A673 (cell line): Measurements from ENCODE around the gene PIGV. TPM values are rescaled to one million over a fixed set of nuclear protein-coding genes. Genes with fewer than 3 reads are reported as not detected.

ENCODE experiments used
- BruUV-seq: library from RNA; stranded (reverse); fragments of 400-500 nt; replicated peaks from 2 replicates; lab custom pipeline; 2021; lab: Mats Ljungman, UMichigan
- CTCF ChIA-PET: fragments of 300-600 bp; sonication (Branson Sonifier 250); formaldehyde crosslinking; loops from one replicate; lab custom pipeline; 2022; ENCODE audit warnings: antibody characterized with exemption; lab: Charles Lee
- POLR2A ChIA-PET: fragments of 300-600 bp; sonication (Branson Sonifier 250); formaldehyde crosslinking; loops from one replicate; lab custom pipeline; 2022; ENCODE audit warnings: antibody characterized with exemption; ENCODE audit not compliant: low non-redundant PET; lab: Charles Lee
- DNase-seq: peaks from one replicate; pipeline ENCODE4 v3.0.0-alpha.2; 2015; ENCODE audit warnings: low spot score
- H3K27ac ChIP-seq: fragments of 200-600 bp; sonication (generic); 2 replicates; pipeline ENCODE4 v1.5.1; 2016; ENCODE audit warnings: mixed run types, low read depth, mild to moderate bottlenecking, mixed read lengths, antibody characterized with exemption, low read length; ENCODE audit not compliant: poor library complexity, severe bottlenecking
- H3K27me3 ChIP-seq: fragments of 200-600 bp; sonication (generic); replicated peaks from 2 replicates; pipeline ENCODE4 v1.6.1; 2017; ENCODE audit warnings: mixed run types, low read depth, mild to moderate bottlenecking, mixed read lengths, antibody characterized with exemption, low read length; ENCODE audit not compliant: insufficient read depth, poor library complexity
- H3K36me3 ChIP-seq: fragments of 200-600 bp; sonication (generic); 2 replicates; pipeline ENCODE4 v1.6.1; 2016; ENCODE audit warnings: mixed run types, mild to moderate bottlenecking, mixed read lengths, antibody characterized with exemption, low read length; ENCODE audit not compliant: insufficient read depth, poor library complexity, severe bottlenecking
- H3K4me1 ChIP-seq: fragments of 200-600 bp; sonication (generic); 2 replicates; pipeline ENCODE4 v1.6.1; 2017; ENCODE audit warnings: mixed run types, mild to moderate bottlenecking, mixed read lengths, antibody characterized with exemption, low read length; ENCODE audit not compliant: insufficient read depth, poor library complexity, severe bottlenecking
- H3K4me3 ChIP-seq: fragments of 200-600 bp; sonication (generic); 2 replicates; pipeline ENCODE4 v1.5.1; 2016; ENCODE audit warnings: low read depth, mixed run types, mild to moderate bottlenecking, mixed read lengths, low read length; ENCODE audit not compliant: poor library complexity, severe bottlenecking
- H3K9me3 ChIP-seq: fragments of 200-600 bp; sonication (generic); 2 replicates; pipeline ENCODE4 v1.6.1; 2016; ENCODE audit warnings: mixed run types, low read depth, mild to moderate bottlenecking, mixed read lengths, antibody characterized with exemption, low read length; ENCODE audit not compliant: poor library complexity, severe bottlenecking
- EZH2 ChIP-seq: fragments of 200-600 bp; sonication (generic); IDR thresholded peaks from 2 replicates; pipeline ENCODE4 v1.6.1; 2017; ENCODE audit warnings: borderline replicate concordance, low read depth, mild to moderate bottlenecking, mixed read lengths, antibody characterized with exemption, low read length; ENCODE audit not compliant: poor library complexity, severe bottlenecking
- intact Hi-C: fragments of 100-400 bp; cut with micrococcal nuclease; formaldehyde crosslinking; loops from one replicate; pipeline ENCODE4 v1.10.0; 2022; ENCODE audit not compliant: unreplicated experiment
- total RNA-seq: library from RNA; stranded (reverse); gene quantifications from 2 replicates; pipeline ENCODE4 v1.2.3, GENCODE V29; 2021
- TF ChIP-seq, protein P1 (sequence below): fragments of 300-800, 200-600 bp; sonication (generic); conservative IDR thresholded peaks from 2 replicates; pipeline ENCODE4 v1.5.1; 2017; ENCODE audit warnings: low read depth, mild to moderate bottlenecking, antibody characterized with exemption, low read length, moderate library complexity, mixed read lengths

Gene PIGV
- total RNA-seq, 1 experiment from 2014 or later: 4.9 TPM

DNA sequence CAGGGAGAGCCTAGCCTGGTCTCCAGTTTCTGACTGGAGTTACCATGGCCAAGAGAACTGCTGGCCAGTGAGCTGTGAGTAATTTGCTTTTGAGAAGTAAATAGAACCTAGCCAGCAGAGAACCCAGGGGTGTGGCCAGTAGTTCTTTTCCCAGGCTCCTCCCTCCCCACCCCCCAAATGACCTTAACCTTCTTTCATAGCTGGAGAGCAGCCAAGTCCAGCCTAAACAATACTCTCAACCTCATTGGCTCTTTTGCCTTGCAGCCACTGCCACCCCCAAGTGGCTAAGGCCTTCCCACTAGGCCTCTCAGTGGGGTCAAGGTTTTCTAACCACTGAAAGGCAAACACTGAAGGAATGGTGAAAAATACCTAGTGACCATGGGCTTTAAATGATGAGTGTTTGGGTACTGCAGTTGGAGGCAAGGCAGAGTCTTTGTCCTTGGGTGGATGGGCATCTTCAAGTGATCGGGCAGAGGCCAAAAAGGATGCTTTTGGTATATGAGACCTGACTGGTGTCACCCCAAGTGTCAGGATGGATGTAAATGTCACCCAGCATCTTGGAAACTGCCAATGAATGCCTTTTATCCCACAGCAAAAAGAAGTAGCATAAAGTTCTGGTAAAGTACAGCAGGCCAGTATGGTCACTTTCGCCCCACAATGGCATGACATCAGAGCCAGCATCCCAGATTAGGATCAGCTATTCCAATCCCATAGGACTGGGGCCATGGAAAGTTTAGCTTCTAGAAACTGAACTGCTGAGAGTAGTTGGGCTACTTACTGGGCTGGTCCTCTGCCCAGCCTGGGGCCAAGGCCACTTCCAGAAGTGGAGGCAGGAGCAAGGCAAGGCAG, 3.5 kb upstream of the PIGV start:
- ChIA-PET CTCF (no interaction called here), POLR2A (no interaction called here)
- Histone ChIP-seq H3K27me3 (no peaks in the 10 kb centered on the region), H3K27ac (peak overlapping the region; percentile 97), H3K36me3 (peaks cover 42% of the 10 kb centered on the region), H3K4me1 (peaks cover 29% of the 10 kb centered on the region), H3K9me3 (no peaks in the 10 kb centered on the region), H3K4me3 (no peak overlapping the region)
- intact Hi-C loops: no loop called here
- TF ChIP-seq, protein P1, sequence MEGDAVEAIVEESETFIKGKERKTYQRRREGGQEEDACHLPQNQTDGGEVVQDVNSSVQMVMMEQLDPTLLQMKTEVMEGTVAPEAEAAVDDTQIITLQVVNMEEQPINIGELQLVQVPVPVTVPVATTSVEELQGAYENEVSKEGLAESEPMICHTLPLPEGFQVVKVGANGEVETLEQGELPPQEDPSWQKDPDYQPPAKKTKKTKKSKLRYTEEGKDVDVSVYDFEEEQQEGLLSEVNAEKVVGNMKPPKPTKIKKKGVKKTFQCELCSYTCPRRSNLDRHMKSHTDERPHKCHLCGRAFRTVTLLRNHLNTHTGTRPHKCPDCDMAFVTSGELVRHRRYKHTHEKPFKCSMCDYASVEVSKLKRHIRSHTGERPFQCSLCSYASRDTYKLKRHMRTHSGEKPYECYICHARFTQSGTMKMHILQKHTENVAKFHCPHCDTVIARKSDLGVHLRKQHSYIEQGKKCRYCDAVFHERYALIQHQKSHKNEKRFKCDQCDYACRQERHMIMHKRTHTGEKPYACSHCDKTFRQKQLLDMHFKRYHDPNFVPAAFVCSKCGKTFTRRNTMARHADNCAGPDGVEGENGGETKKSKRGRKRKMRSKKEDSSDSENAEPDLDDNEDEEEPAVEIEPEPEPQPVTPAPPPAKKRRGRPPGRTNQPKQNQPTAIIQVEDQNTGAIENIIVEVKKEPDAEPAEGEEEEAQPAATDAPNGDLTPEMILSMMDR: no peak
- TF ChIP-seq EZH2: no peak
- no TSS peak for BruUV-seq
- DNase-seq: peak; percentile 24

- no peak for TF ChIP-seq EZH2
- TF ChIP-seq, protein P1: no peak
- peak overlapping the region; percentile 97 for H3K27ac ChIP-seq
- H3K4me1 ChIP-seq: peaks cover 29% of the 10 kb centered on the region
- peaks cover 35% of the 10 kb centered on the region for H3K36me3 ChIP-seq
- no peak overlapping the region for H3K4me3 ChIP-seq
- H3K9me3 ChIP-seq: no peaks in the 10 kb centered on the region
- H3K27me3 ChIP-seq: no peaks in the 10 kb centered on the region
- ChIA-PET POLR2A (no interaction called here), CTCF (interaction anchor here (0.7 to 1.8 kb wide), 2 partner anchors 183 to 187 kb away, joined by 4 to 8 read pairs; no protein-coding TSS in a partner anchor)
- no peak for DNase-seq
- intact Hi-C loops: loop anchor here (5.0 kb wide), 2 partner anchors 88 to 283 kb away; partner anchors contain the start of gene ARID1A
- BruUV-seq: no TSS peak
Measured at GRCh38 chr1:26784886-26785285, 2.9 kb upstream of the PIGV start.

DNA sequence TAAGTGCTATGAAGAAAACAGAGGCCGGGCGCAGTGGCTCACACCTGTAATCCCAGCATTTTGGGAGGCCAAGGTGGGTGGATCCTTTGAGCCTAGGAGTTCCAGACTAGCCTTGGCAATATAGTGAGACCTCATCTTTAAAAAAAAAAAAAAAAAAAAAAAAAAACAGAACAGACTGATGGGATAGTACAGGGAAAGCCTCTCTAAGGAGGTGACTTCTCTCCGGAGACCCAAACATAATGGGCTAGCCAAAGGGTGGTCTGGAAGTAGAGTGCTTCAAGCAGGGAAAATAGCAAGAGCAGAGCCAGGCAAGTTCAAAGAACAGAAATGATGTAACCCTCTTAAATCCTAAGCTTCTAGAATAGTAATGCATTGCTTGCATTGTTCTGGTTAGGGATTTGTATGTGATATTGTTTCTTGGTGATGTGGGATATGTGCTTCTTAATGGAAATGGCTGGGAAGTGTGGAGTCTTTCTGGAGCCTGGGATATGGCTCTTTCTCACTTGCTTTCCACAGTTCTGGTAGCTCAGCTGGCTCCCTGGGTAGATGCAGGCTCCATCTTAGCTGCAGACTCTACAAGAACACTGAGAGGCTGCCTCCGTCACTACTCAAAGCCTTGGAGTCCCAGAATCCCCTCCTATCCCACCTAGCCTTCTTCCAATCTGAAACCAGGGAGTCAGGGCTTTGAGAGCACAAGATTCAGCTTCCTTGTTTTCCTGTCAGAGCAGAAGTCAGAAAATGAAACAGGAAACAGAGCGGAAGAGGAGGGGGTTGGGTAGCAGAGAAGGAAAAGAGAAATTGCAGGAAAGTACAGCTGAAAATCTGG, 1.9 kb upstream of the PIGV start:
- Histone ChIP-seq H3K4me1 (peaks cover 29% of the 10 kb centered on the region), H3K9me3 (no peaks in the 10 kb centered on the region), H3K27me3 (no peaks in the 10 kb centered on the region), H3K36me3 (peaks cover 26% of the 10 kb centered on the region), H3K27ac (peak overlapping the region; percentile 97), H3K4me3 (no peak overlapping the region)
- POLR2A ChIA-PET: interaction anchor here (0.5 kb wide), 1 partner anchor 141 kb away, joined by 6 read pairs; no protein-coding TSS in a partner anchor
- BruUV-seq: no TSS peak
- intact Hi-C loops: loop anchor here (5.0 kb wide), 2 partner anchors 89 to 284 kb away; partner anchors contain the start of gene ARID1A
- CTCF ChIA-PET: interaction anchor here (0.7 to 1.8 kb wide), 2 partner anchors 184 to 188 kb away, joined by 4 to 8 read pairs; no protein-coding TSS in a partner anchor
- DNase-seq: peak; percentile 17
- TF ChIP-seq, protein P1: no peak
- TF ChIP-seq EZH2: no peak
